OCI-LY3 (cell line): ENCODE measurements around the gene ITPR1.

Experiments used
- EZH2phosphoT487 ChIP-seq: fragments of 200-600 bp; shearing (Covaris generic); IDR thresholded peaks from 2 replicates; pipeline ENCODE4 v1.6.1; 2018; ENCODE audit warnings: antibody characterized with exemption, mixed run types, low read depth
- TF ChIP-seq, protein P1 (sequence below): fragments of 200-600, 300-600 bp; sonication (generic); IDR thresholded peaks from 2 replicates; pipeline ENCODE4 v1.5.1; 2014; ENCODE audit warnings: antibody characterized with exemption, low read length, low read depth

GRCh38 chr3:4568841-4569240 lies 75.7 kb downstream of the ITPR1 start:
- TF ChIP-seq, protein P1, sequence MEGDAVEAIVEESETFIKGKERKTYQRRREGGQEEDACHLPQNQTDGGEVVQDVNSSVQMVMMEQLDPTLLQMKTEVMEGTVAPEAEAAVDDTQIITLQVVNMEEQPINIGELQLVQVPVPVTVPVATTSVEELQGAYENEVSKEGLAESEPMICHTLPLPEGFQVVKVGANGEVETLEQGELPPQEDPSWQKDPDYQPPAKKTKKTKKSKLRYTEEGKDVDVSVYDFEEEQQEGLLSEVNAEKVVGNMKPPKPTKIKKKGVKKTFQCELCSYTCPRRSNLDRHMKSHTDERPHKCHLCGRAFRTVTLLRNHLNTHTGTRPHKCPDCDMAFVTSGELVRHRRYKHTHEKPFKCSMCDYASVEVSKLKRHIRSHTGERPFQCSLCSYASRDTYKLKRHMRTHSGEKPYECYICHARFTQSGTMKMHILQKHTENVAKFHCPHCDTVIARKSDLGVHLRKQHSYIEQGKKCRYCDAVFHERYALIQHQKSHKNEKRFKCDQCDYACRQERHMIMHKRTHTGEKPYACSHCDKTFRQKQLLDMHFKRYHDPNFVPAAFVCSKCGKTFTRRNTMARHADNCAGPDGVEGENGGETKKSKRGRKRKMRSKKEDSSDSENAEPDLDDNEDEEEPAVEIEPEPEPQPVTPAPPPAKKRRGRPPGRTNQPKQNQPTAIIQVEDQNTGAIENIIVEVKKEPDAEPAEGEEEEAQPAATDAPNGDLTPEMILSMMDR = no peak
- no peak for TF ChIP-seq EZH2phosphoT487
